Motor neuron (in vitro differentiated cells): Measurements from ENCODE around the gene DNHD1. TPM values are rescaled to one million over a fixed set of nuclear protein-coding genes. Genes with fewer than 3 reads are reported as not detected.

Experiments used
- ATAC-seq, 8 experiments: fragments of 200-7000 bp; cut with Tn5 transposase; replicated peaks in 6 of 8; 2 replicates each; pipeline ENCODE4 v1.8.0; 2021; ENCODE audit warnings: mild to moderate bottlenecking in 8 of 8, moderate library complexity in 8 of 8
- H3K27ac ChIP-seq, 2 donors: fragments of 250-450 bp; sonication (Bioruptor Pico); 2 replicates each; pipeline ENCODE4 v1.9.0; 2021; ENCODE audit warnings: antibody characterized with exemption in 2 of 2, mild to moderate bottlenecking in 2 of 2, moderate library complexity in 1 of 2
- H3K4me1 ChIP-seq, 2 donors: fragments of 250-450 bp; sonication (Bioruptor Pico); replicated peaks in 1 of 2; 2 replicates each; pipeline ENCODE4 v1.6.1; 2021; ENCODE audit warnings: antibody characterized with exemption in 2 of 2, mild to moderate bottlenecking in 2 of 2, moderate library complexity in 1 of 2
- H3K4me3 ChIP-seq, 5 donors: fragments of 250-450 bp; sonication (Bioruptor Pico); 2 replicates each; pipeline ENCODE4 v1.9.0; 2021; ENCODE audit warnings: antibody characterized with exemption in 5 of 5, mild to moderate bottlenecking in 5 of 5, moderate library complexity in 4 of 5
- WGBS, 10 experiments: fragments of 450-650 bp; shearing (Covaris generic); methylation state at CpG; one replicate each; pipeline ENCODE4 v1.0.0; 2022; 5-methylcytosine and 5-hydroxymethylcytosine counted together
- in situ Hi-C, 9 experiments: fragments of 400-800 bp; cut with MboI; loops; one replicate each; pipeline ENCODE4 v1.15.0; 2021; ENCODE audit warnings: low sequenced_read_pairs in 9 of 9, low pct_unique_long_range_greater_than_20kb in 2 of 9; ENCODE audit not compliant: unreplicated experiment in 9 of 9
- total RNA-seq, 8 experiments: library from RNA; unstranded; fragments of 300-600 nt; gene quantifications; 2 replicates each; pipeline versions ENCODE4 v1.2.3 to v1.2.4, GENCODE V29; 2022

The DNHD1 gene
- total RNA-seq, 8 experiments from 2014 or later: 4.5 to 23.6 (median 10.0) TPM

DNA sequence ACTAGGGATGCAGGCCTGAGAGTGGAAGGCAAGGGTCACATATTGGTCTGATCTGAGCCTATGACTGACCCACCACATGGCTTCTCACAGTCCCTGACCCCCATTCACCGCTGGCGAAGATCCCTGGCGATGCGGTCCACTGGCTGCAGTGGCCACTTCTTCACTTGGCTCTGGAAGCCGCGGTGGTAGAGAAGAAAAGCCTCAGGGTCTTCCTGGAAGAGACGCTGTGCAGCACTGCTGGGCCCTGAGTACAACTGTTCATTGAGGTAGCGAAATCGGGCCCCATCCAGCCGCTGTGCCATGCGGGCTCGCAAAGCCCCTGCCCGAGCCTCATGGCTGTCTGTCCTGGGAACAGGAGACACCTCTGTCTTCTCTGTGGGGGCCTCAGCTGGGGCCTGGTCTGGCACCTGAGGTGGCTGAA is 104.0 kb downstream of the DNHD1 start:
- H3K27ac ChIP-seq: no peak overlapping the region
- WGBS, 10 experiments: 90 to 100% (median 100%) methylated on average over 1 to 8 of the region's 13 CpGs; no CpG with 5 or more reads in 6 of the 10 experiments
- H3K4me1 ChIP-seq: peaks cover 27 to 34% of the 10 kb centered on the region in 2 donors
- ATAC-seq: no peak
- no peak overlapping the region for H3K4me3 ChIP-seq
- in situ Hi-C loops: loop anchor here in 2 of 9 experiments (25.0 kb wide), 1 partner anchor 214 kb away; the partner anchor contains the start of gene SMPD1 (in 2 of the 2)

- ATAC-seq: no peak
- in situ Hi-C loops: loop anchor here in 2 of 9 experiments (25.0 kb wide), 1 partner anchor 215 kb away; the partner anchor contains the start of gene SMPD1 (in 2 of the 2)
- peaks cover 26 to 37% of the 10 kb centered on the region in 2 donors for H3K4me1 ChIP-seq
- peak overlapping the region; percentile 62 to 91 (median 88) for H3K4me3 ChIP-seq
- WGBS, 10 experiments: 0 to 62% (median 37%) methylated on average over 2 to 6 of the region's 7 CpGs; no CpG with 5 or more reads in 2 of the 10 experiments
- H3K27ac ChIP-seq: no peak overlapping the region
Observed at GRCh38 chr11:6602096-6602940, 105.2 kb downstream of the DNHD1 start.

GRCh38 chr11:6603287-6604080 is 106.4 kb downstream of the DNHD1 start, which contains the start of the genes ILK and RRP8:
Gene ILK, plus strand, starts transcription at chr11:6603774. Its CDS starts 498 bp downstream, at chr11:6604272.
Gene RRP8, minus strand, starts transcription at chr11:6603616. Its CDS starts 114 bp downstream, at chr11:6603502.
- 0 to 2% (median 0%) methylated on average over 1 to 9 of the region's 72 CpGs; no CpG with 5 or more reads in 5 of the 10 experiments for WGBS, 10 experiments
- peak within 1 kb of the TSS; percentile 62 to 91 (median 88) for H3K4me3 ChIP-seq
- H3K4me1 ChIP-seq: peaks cover 26 to 36% of the 10 kb centered on the region in 2 donors
- ATAC-seq: peak; percentile 73 to 85 (median 76)
- in situ Hi-C loops: loop anchor here in 2 of 9 experiments (25.0 kb wide), 1 partner anchor 216 kb away; the partner anchor contains the start of gene SMPD1 (in 2 of the 2)
- peak within 1 kb of the TSS; percentile 80 to 89 for H3K27ac ChIP-seq

- WGBS, 10 experiments: 0 to 5% (median 0%) methylated on average over 1 to 5 of the region's 20 CpGs; no CpG with 5 or more reads in 1 of the 10 experiments
- H3K4me3 ChIP-seq: peak overlapping the region; percentile 62 to 91 (median 88)
- in situ Hi-C loops: loop anchor here in 2 of 9 experiments (25.0 kb wide), 1 partner anchor 217 kb away; the partner anchor contains the start of gene SMPD1 (in 2 of the 2)
- H3K4me1 ChIP-seq: peaks cover 26 to 36% of the 10 kb centered on the region in 2 donors
- ATAC-seq: peak; percentile 38 to 66 (median 59)
- H3K27ac ChIP-seq: peak overlapping the region; percentile 80 to 89
Observed at GRCh38 chr11:6604081-6604626, 107.1 kb downstream of the DNHD1 start.

GRCh38 chr11:6604790-6605189 is 107.7 kb downstream of the DNHD1 start:
- H3K4me1 ChIP-seq: peaks cover 26 to 36% of the 10 kb centered on the region in 2 donors
- ATAC-seq: no peak
- peak overlapping the region; percentile 62 to 91 (median 88) for H3K4me3 ChIP-seq
- peak overlapping the region; percentile 80 to 89 for H3K27ac ChIP-seq
- in situ Hi-C loops: loop anchor here in 2 of 9 experiments (25.0 kb wide), 1 partner anchor 217 kb away; the partner anchor contains the start of gene SMPD1 (in 2 of the 2)
- WGBS, 10 experiments: 7 to 49% (median 28%) methylated on average over 2 to 3 of the region's 3 CpGs; no CpG with 5 or more reads in 1 of the 10 experiments

DNA sequence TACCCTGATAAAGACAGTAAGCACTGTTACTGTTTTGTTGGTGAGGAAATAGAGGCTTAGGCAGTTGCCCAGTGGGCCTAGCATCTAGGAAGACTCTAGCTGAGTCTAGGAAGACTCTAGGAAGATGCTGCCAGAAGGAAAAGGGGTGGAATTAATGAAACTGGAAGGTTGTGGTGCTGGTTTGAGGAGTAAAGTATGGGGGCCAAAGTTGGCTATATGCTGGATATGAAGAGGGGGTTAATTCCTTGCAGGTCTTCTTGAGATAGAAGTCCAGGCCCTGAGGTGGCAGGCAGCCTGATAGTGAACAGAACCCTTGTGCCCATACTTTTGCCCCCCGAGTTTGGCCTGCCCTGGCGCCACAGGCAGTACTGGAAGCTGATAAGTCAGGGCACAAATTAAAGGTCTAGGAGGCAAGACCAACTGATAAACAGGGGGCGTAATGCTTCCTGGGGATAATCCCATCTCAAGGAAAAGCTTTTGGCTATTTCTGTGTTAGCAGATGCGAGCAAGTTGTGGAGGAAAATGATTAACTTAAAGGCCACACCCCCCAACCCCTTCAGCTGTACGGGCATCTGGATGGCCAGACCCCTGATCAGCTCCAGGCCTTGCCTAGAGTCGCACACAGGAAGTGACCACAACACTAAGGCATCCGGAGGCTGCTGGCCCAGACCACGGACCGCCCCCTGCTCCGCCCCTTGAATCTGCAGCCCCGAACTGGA is 109.5 kb downstream of the DNHD1 start:
- peak; percentile 32 to 74 (median 70) for ATAC-seq
- peak overlapping the region in 3 of 5 donors; percentile 13 to 89 (median 86) for H3K4me3 ChIP-seq
- in situ Hi-C loops: loop anchor here in 2 of 9 experiments (25.0 kb wide), 1 partner anchor 219 kb away; the partner anchor contains the start of gene SMPD1 (in 2 of the 2)
- peak overlapping the region; percentile 89 to 93 for H3K27ac ChIP-seq
- H3K4me1 ChIP-seq: peaks cover 30 to 42% of the 10 kb centered on the region in 2 donors
- WGBS, 10 experiments: 0 to 40% (median 15%) methylated on average over 1 to 9 of the region's 11 CpGs; no CpG with 5 or more reads in 4 of the 10 experiments

DNA sequence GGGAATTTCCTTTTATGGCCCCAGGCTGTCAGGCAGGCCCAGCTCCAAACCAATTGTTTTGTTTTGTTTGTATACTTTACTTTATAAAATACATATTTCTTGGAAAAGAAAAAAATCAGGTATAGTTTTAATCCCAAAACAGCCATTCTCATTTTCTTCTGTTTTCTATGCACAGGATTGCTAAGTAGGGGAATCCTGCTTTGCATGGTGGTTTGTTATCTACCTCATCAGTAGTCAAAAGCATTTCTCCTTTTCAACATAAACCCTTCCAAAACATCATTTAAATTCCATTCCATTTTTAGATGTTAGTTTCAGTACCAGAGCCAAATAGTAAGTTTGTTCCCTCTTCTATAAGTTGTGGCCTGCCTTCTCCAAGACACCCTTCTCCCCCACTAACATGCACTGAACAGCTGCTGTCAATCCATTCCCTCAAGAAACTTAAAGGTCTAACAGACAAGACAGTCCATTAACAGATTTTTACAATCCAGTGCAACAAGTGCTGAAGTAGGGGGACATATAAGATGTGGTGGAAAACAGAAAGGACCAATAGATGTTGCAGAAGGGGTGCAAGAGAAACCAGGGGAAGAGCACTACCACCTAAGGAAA is 110.2 kb downstream of the DNHD1 start:
- ATAC-seq: no peak
- H3K4me3 ChIP-seq: peak overlapping the region in 3 of 5 donors; percentile 4 to 89 (median 86)
- in situ Hi-C loops: loop anchor here in 2 of 9 experiments (25.0 kb wide), 1 partner anchor 220 kb away; the partner anchor contains the start of gene SMPD1 (in 2 of the 2)
- H3K4me1 ChIP-seq: peaks cover 25 to 38% of the 10 kb centered on the region in 2 donors
- H3K27ac ChIP-seq: peak overlapping the region; percentile 84 to 93

DNA sequence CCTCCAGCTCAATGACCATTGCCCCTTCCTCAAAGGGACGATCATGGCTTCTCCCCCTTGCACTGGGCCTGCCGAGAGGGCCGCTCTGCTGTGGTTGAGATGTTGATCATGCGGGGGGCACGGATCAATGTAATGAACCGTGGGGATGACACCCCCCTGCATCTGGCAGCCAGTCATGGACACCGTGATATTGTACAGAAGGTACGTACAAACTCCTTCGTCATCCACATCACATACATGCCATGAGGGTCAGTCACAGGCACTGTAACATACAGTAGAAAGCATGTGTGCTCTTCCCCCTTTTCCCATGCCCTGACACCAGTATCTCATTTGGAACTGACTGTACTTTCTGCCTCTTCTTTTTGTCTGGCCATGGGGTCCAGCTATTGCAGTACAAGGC is 110.9 kb downstream of the DNHD1 start:
- H3K4me3 ChIP-seq: no peak overlapping the region
- 60 to 100% (median 77%) methylated on average over 1 to 3 of the region's 9 CpGs; no CpG with 5 or more reads in 6 of the 10 experiments for WGBS, 10 experiments
- in situ Hi-C loops: loop anchor here in 2 of 9 experiments (25.0 kb wide), 1 partner anchor 221 kb away; the partner anchor contains the start of gene SMPD1 (in 2 of the 2)
- ATAC-seq: no peak
- H3K4me1 ChIP-seq: peaks cover 27 to 38% of the 10 kb centered on the region in 2 donors
- H3K27ac ChIP-seq: peak overlapping the region in 1 of 2 donors; percentile 84

DNA sequence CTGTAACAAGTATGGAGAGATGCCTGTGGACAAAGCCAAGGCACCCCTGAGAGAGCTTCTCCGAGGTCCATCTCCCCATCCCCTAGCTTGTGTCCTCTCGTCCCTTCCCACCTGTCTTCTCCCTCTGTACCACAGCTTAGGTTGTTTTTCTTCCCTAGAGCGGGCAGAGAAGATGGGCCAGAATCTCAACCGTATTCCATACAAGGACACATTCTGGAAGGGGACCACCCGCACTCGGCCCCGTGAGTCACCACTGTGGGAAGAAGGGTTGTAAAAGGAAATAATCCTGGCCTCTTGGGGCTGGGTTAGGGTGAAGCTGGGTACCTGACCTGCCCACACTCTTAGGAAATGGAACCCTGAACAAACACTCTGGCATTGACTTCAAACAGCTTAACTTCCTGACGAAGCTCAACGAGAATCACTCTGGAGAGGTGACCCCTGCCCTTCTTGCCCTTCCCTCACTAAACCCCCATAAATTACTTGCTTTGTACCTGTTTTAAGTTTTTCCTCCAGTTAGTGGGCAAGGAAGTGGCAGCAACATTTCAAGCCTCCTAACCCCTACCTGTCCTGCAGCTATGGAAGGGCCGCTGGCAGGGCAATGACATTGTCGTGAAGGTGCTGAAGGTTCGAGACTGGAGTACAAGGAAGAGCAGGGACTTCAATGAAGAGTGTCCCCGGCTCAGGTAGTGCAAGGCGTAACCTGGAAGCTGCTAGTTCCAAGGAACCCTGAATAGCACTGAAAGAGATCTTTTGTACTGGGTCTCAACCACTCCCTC is 111.8 kb downstream of the DNHD1 start:
- in situ Hi-C loops: loop anchor here in 2 of 9 experiments (25.0 kb wide), 1 partner anchor 222 kb away; the partner anchor contains the start of gene SMPD1 (in 2 of the 2)
- Histone ChIP-seq H3K27ac (no peak overlapping the region), H3K4me3 (no peak overlapping the region), H3K4me1 (peaks cover 30 to 41% of the 10 kb centered on the region in 2 donors)
- WGBS, 10 experiments: 63 to 100% (median 97%) methylated on average over 1 to 10 of the region's 14 CpGs; no CpG with 5 or more reads in 2 of the 10 experiments
- ATAC-seq: no peak

DNA sequence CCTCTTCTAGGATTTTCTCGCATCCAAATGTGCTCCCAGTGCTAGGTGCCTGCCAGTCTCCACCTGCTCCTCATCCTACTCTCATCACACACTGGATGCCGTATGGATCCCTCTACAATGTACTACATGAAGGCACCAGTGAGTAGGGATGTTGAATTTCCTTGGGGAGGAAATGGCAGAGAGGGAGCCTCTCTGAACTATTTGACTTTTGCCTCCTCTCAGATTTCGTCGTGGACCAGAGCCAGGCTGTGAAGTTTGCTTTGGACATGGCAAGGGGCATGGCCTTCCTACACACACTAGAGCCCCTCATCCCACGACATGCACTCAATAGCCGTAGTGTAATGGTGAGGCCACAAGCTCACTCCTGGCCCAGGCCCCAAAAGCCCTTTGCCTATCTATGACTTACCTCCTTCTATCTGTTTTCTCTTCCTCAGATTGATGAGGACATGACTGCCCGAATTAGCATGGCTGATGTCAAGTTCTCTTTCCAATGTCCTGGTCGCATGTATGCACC is 112.5 kb downstream of the DNHD1 start:
- peaks cover 30 to 41% of the 10 kb centered on the region in 2 donors for H3K4me1 ChIP-seq
- H3K27ac ChIP-seq: no peak overlapping the region
- ATAC-seq: no peak
- in situ Hi-C loops: loop anchor here in 2 of 9 experiments (25.0 kb wide), 1 partner anchor 222 kb away; the partner anchor contains the start of gene SMPD1 (in 2 of the 2)
- H3K4me3 ChIP-seq: no peak overlapping the region
- 67 to 100% (median 89%) methylated on average over 1 to 6 of the region's 8 CpGs; no CpG with 5 or more reads in 1 of the 10 experiments for WGBS, 10 experiments
